ENCODE data around the gene ZNF71. TPM values are rescaled to one million over a fixed set of nuclear protein-coding genes. Genes with fewer than 3 reads are reported as not detected.

Gene ZNF71
- total RNA-seq, 2 experiments from 2014 or later = 4.5 to 6.2 TPM

- H3K79me2 ChIP-seq (ENCODE audit: insufficient read depth, low read depth, low read length) = no peaks in the 10 kb centered on the region
- no TSS peak for BruUV-seq (replicated peaks)
- H3K9me3 ChIP-seq (ENCODE audit: low read length) = peaks cover 17% of the 10 kb centered on the region; the same call in 1 of the 2 replicates
- POLR2A ChIA-PET = no interaction called here
- no peaks in the 10 kb centered on the region for H3K4me1 ChIP-seq (ENCODE audit: insufficient read depth, low read length, poor library complexity, severe bottlenecking)
- CTCF ChIA-PET (ENCODE audit: unreplicated experiment) = no interaction called here
- TF ChIP-seq EZH2phosphoT487 (IDR thresholded peaks at IDR 0.05; ENCODE audit: borderline replicate concordance, low read depth, low read length) (no peak), CTCF (conservative IDR thresholded peaks at IDR 0.05; ENCODE audit: low read length) (no peak)
- 0 out of 2 replicates have a peak, but pooled peaks cover 4% of the 10 kb centered on the region for H3K36me3 ChIP-seq (ENCODE audit: insufficient read depth, low read length)
- H4K20me1 ChIP-seq (ENCODE audit: insufficient read depth, low read length) = no peaks in the 10 kb centered on the region
- H3K4me2 ChIP-seq (ENCODE audit: low read length) = no peak overlapping the region
- H3K4me3 ChIP-seq (ENCODE audit: low read depth, low read length, poor library complexity, severe bottlenecking) = no peak overlapping the region
- no peak overlapping the region for H2AFZ ChIP-seq (ENCODE audit: low read length)
- DNase-seq (ENCODE audit: low spot score) = no peak
- no peaks in the 10 kb centered on the region for H3K9me2 ChIP-seq (ENCODE audit: insufficient read depth, low read length)
- no peak overlapping the region for H3K27ac ChIP-seq (ENCODE audit: low read depth, low read length, poor library complexity, severe bottlenecking)
- intact Hi-C loops (cut with micrococcal nuclease; ENCODE audit: unreplicated experiment) = no loop called here
Measured at GRCh38 chr19:56612737-56613136, 17.6 kb downstream of the ZNF71 start.

- Histone ChIP-seq H3K4me3 (ENCODE audit: low read depth, low read length, poor library complexity, severe bottlenecking) (no peak overlapping the region), H3K79me2 (ENCODE audit: insufficient read depth, low read depth, low read length) (no peaks in the 10 kb centered on the region), H2AFZ (ENCODE audit: low read length) (no peak overlapping the region), H3K9me2 (ENCODE audit: insufficient read depth, low read length) (no peaks in the 10 kb centered on the region), H3K4me1 (ENCODE audit: insufficient read depth, low read length, poor library complexity, severe bottlenecking) (no peaks in the 10 kb centered on the region), H3K4me2 (ENCODE audit: low read length) (no peak overlapping the region), H3K9me3 (ENCODE audit: low read length) (peaks cover 16% of the 10 kb centered on the region; the same call in 1 of the 2 replicates), H4K20me1 (ENCODE audit: insufficient read depth, low read length) (no peaks in the 10 kb centered on the region), H3K27ac (ENCODE audit: low read depth, low read length, poor library complexity, severe bottlenecking) (no peak overlapping the region), H3K36me3 (ENCODE audit: insufficient read depth, low read length) (0 out of 2 replicates have a peak, but pooled peaks cover 8% of the 10 kb centered on the region)
- ChIA-PET POLR2A (no interaction called here), CTCF (ENCODE audit: unreplicated experiment) (no interaction called here)
- TF ChIP-seq EZH2phosphoT487 (IDR thresholded peaks at IDR 0.05; ENCODE audit: borderline replicate concordance, low read depth, low read length) (no peak), CTCF (conservative IDR thresholded peaks at IDR 0.05; ENCODE audit: low read length) (no peak)
- BruUV-seq (replicated peaks) = no TSS peak
- intact Hi-C loops (cut with micrococcal nuclease; ENCODE audit: unreplicated experiment) = no loop called here
- no peak for DNase-seq (ENCODE audit: low spot score)
Measured at GRCh38 chr19:56613639-56614038, 18.5 kb downstream of the ZNF71 start.

GRCh38 chr19:56617531-56617930, 22.4 kb downstream of the ZNF71 start:
- Histone ChIP-seq H3K79me2 (ENCODE audit: insufficient read depth, low read depth, low read length) (no peaks in the 10 kb centered on the region), H3K9me3 (ENCODE audit: low read length) (peaks cover 7% of the 10 kb centered on the region; the same call in 1 of the 2 replicates), H3K4me1 (ENCODE audit: insufficient read depth, low read length, poor library complexity, severe bottlenecking) (no peaks in the 10 kb centered on the region), H3K36me3 (ENCODE audit: insufficient read depth, low read length) (peaks cover 8% of the 10 kb centered on the region; the same call in 1 of the 2 replicates), H3K4me3 (ENCODE audit: low read depth, low read length, poor library complexity, severe bottlenecking) (no peak overlapping the region), H2AFZ (ENCODE audit: low read length) (no peak overlapping the region), H3K9me2 (ENCODE audit: insufficient read depth, low read length) (no peaks in the 10 kb centered on the region), H3K27ac (ENCODE audit: low read depth, low read length, poor library complexity, severe bottlenecking) (no peak overlapping the region), H3K4me2 (ENCODE audit: low read length) (no peak overlapping the region), H4K20me1 (ENCODE audit: insufficient read depth, low read length) (no peaks in the 10 kb centered on the region)
- no peak for DNase-seq (ENCODE audit: low spot score)
- POLR2A ChIA-PET = interaction anchor here (0.7 kb wide), 1 partner anchor 206 kb away, joined by 3 read pairs; no protein-coding TSS in a partner anchor
- CTCF ChIA-PET (ENCODE audit: unreplicated experiment) = no interaction called here
- intact Hi-C loops (cut with micrococcal nuclease; ENCODE audit: unreplicated experiment) = no loop called here
- no TSS peak for BruUV-seq (replicated peaks)
- TF ChIP-seq EZH2phosphoT487 (IDR thresholded peaks at IDR 0.05; ENCODE audit: borderline replicate concordance, low read depth, low read length) (no peak), CTCF (conservative IDR thresholded peaks at IDR 0.05; ENCODE audit: low read length) (no peak)
